ENCODE results near the gene ZNF143. TPM values are rescaled to one million over a fixed set of nuclear protein-coding genes. Genes with fewer than 3 reads are reported as not detected.

The ZNF143 gene
- total RNA-seq, 1 experiment from 2014 or later = 24.2 TPM

- peak; percentile 65 for DNase-seq (ENCODE audit: low read depth, low spot score)
- in situ Hi-C loops (cut with HindIII; ENCODE audit: low pct_unique_long_range_greater_than_20kb, low sequenced_read_pairs) = no loop called here
Observed at GRCh38 chr11:9568854-9569587, 108.2 kb downstream of the ZNF143 start.

DNA sequence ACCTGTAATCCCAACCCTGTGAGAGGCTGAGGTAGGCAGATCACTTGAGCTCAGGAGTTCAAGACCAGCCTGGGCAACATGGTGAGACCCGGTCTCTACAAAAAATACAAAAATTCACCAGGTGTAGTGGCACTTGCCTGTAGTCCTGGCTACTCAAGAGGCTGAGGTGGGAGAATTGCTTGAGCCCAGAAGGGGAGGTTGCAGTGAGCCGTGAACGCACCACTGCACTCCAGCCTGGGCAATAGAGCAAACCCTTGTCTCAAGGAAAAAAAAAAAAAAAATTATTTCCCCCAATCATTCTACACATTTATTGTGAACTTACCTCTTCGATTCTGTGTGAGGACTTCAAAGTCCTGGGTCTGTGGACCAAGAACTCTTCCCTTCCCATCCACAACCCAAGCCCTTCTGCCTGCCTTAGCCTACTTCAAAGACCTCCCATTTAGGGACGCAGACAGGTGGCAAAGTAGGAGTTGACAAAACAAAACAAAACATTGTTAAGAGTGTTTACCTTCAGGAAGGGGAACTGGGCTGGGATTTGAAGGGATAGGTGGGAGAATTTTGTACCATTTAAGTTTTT is 108.9 kb downstream of the ZNF143 start:
- no peak for DNase-seq (ENCODE audit: low read depth, low spot score)
- in situ Hi-C loops (cut with HindIII; ENCODE audit: low pct_unique_long_range_greater_than_20kb, low sequenced_read_pairs) = no loop called here

DNA sequence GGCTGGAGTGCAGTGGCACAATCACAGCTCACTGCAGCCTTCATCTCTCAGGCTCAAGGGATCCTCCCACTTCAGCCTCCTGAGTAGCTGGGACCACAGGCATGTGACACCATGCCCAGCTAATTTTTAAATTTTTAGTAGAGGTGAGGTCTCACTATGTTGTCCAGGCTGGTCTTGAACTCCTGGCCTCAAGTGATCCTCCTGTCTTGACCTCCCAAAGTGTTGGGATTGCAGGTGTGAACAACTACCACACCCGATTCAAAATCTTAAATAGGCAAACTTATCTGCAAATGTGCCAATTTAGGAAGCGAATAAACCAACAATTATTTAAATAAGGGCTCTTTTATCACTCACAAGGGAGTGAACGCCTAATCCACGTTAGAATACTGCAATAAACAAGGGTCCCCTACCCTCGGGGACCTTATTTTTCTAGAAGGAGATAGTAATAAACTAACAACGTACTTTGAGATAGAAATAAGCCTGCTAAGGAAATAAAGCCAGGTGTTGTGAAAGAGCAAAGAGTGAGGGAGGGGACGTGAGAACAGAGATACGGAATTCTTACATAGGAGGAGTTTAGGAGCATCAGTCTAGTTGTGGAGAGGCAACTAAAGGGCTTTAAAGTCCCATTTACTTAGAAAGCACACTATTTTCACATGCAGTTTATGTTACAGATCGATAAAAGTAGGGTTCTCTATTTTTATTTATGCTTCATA is 109.7 kb downstream of the ZNF143 start:
- DNase-seq (ENCODE audit: low read depth, low spot score) = no peak
- in situ Hi-C loops (cut with HindIII; ENCODE audit: low pct_unique_long_range_greater_than_20kb, low sequenced_read_pairs) = no loop called here

- no peak for DNase-seq (ENCODE audit: low read depth, low spot score)
- in situ Hi-C loops (cut with HindIII; ENCODE audit: low pct_unique_long_range_greater_than_20kb, low sequenced_read_pairs) = no loop called here
Observed at GRCh38 chr11:9571071-9571762, 110.4 kb downstream of the ZNF143 start.

DNA sequence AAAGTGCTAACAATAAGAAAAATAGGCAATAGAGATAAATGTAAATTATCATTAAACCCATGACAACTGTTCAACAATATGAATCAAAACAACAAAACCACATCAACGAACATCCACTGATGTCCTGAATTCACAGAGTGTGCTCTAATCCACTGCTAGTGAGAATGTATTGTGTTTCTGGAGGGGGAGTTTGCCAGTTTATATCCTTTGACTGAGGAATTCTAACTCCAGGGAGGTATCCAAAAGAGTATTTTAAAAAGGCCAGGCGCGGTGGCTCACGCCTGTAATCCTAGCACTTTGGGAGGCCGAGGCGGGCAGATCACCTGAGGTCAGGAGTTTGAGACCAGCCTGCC is 110.9 kb downstream of the ZNF143 start:
- in situ Hi-C loops (cut with HindIII; ENCODE audit: low pct_unique_long_range_greater_than_20kb, low sequenced_read_pairs) = no loop called here
- no peak for DNase-seq (ENCODE audit: low read depth, low spot score)

GRCh38 chr11:9573052-9573774 is 112.4 kb downstream of the ZNF143 start, which contains the start of gene WEE1:
Gene WEE1, plus strand, starts transcription at chr11:9573670. Its CDS starts 264 bp downstream, at chr11:9573934.
- in situ Hi-C loops (cut with HindIII; ENCODE audit: low pct_unique_long_range_greater_than_20kb, low sequenced_read_pairs) = no loop called here

GRCh38 chr11:9573775-9574621 is 113.2 kb downstream of the ZNF143 start:
- in situ Hi-C loops (cut with HindIII; ENCODE audit: low pct_unique_long_range_greater_than_20kb, low sequenced_read_pairs) = no loop called here
- no peak for DNase-seq (ENCODE audit: low read depth, low spot score)

More at GRCh38 chr11:9573052-9573774, 112.4 kb downstream of the ZNF143 start, which contains the start of gene WEE1:
- peak; percentile 97 for DNase-seq (ENCODE audit: low read depth, low spot score)

GRCh38 chr11:9574622-9575259 is 113.9 kb downstream of the ZNF143 start:
- peak; percentile 20 for DNase-seq (ENCODE audit: low read depth, low spot score)
- in situ Hi-C loops (cut with HindIII; ENCODE audit: low pct_unique_long_range_greater_than_20kb, low sequenced_read_pairs) = no loop called here

DNA sequence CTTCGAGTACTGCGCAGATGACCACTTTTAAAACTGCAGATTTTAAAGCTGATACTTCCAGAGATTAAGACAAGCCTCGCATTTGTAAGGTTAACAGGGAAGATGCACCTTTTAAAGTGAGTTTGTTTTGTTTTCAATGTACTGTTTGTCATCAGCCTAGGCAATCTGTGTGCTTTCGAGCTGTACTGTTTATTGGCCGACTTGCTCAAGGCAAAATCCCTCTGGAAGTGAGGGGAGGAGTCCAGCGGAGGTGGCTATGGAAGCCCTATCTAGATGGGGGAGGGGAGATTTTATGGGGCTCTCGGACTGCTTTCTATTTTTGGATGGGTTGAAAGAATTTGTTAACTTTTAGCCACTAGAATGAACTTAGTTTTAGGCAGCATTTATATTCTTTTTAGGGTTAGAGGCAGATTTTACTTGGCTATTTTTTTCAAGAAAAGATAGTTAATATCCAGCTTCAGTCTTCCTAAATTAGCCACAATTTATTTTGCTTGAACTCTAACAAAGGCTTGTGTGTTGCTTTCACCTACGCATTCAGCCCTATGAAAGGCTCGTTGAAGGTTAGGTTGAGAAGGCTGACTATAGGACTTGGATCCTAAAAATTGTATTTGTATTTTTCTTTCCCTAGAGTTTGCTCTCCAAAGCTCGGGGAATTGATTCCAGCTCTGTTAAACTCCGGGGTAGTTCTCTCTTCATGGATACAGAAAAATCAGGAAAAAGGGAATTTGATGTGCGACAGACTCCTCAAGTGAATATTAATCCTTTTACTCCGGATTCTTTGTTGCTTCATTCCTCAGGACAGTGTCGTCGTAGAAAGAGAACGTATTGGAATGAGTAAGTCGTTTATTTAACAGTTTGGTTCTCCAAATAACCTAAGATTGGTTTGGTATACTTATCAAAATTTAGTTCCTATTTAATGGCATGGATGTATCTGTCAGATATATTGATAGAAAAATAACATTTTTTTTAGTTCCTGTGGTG is 114.7 kb downstream of the ZNF143 start:
- peak; percentile 86 for DNase-seq (ENCODE audit: low read depth, low spot score)
- in situ Hi-C loops (cut with HindIII; ENCODE audit: low pct_unique_long_range_greater_than_20kb, low sequenced_read_pairs) = no loop called here

- in situ Hi-C loops (cut with HindIII; ENCODE audit: low pct_unique_long_range_greater_than_20kb, low sequenced_read_pairs) = no loop called here
- DNase-seq (ENCODE audit: low read depth, low spot score) = peak; percentile 44
Observed at GRCh38 chr11:9576701-9577381, 116.0 kb downstream of the ZNF143 start.

DNA sequence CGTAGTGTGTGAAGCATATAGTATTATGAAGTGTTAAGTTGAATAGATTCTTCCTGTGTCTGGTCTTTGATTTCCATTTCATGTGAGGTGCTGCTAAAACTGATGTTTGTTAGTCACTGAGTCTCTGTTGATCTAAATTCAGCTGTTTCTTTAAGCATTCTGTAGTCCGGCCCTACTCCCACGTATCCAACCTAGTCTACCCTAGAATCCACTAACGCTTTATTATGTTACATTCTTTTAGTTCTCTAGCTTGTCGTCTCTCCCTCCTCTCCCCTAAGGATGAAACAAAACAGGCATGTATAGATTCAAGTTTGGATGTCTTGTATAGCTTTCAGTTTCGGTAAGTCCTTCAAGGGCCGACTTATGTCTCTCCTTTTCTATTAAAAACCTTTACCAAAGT is 116.7 kb downstream of the ZNF143 start:
- DNase-seq (ENCODE audit: low read depth, low spot score) = peak; percentile 41
- in situ Hi-C loops (cut with HindIII; ENCODE audit: low pct_unique_long_range_greater_than_20kb, low sequenced_read_pairs) = no loop called here
